COR-L47 (cell line): ENCODE data around the gene AP1S1.

Experiments used
- DNase-seq: peaks from one replicate; lab custom pipeline; 2025; lab: John Stamatoyannopoulos, UW

The AP1S1 gene

GRCh38 chr7:101159696-101160674 is 5.7 kb downstream of the AP1S1 start:
- no peak for DNase-seq

- no peak for DNase-seq
Observed at GRCh38 chr7:101160910-101161309, 6.6 kb downstream of the AP1S1 start.

- DNase-seq = no peak
Observed at GRCh38 chr7:101161692-101162471, 7.6 kb downstream of the AP1S1 start.

GRCh38 chr7:101162551-101163278 is 8.4 kb downstream of the AP1S1 start:
- peak; percentile 76 for DNase-seq

- DNase-seq = peak; percentile 77
Observed at GRCh38 chr7:101163279-101164070, 9.2 kb downstream of the AP1S1 start.

GRCh38 chr7:101164071-101164840 is 10.0 kb downstream of the AP1S1 start:
- peak; percentile 41 for DNase-seq

GRCh38 chr7:101165075-101165957 is 11.0 kb downstream of the AP1S1 start, which contains the start of gene VGF:
VGF (minus strand) TSS chr7:101165569; CDS start chr7:101164843, 726 bp downstream.
- DNase-seq = peak; percentile 88

GRCh38 chr7:101165958-101166647 is 11.8 kb downstream of the AP1S1 start:
- no peak for DNase-seq

GRCh38 chr7:101166648-101166908 is 12.3 kb downstream of the AP1S1 start:
- DNase-seq = no peak

- DNase-seq = peak; percentile 13
Observed at GRCh38 chr7:101166909-101167644, 12.8 kb downstream of the AP1S1 start.

- DNase-seq = no peak
Observed at GRCh38 chr7:101167645-101168411, 13.6 kb downstream of the AP1S1 start.

- no peak for DNase-seq
Observed at GRCh38 chr7:101168412-101169049, 14.3 kb downstream of the AP1S1 start.

GRCh38 chr7:101169110-101169837 is 15.0 kb downstream of the AP1S1 start:
- no peak for DNase-seq

GRCh38 chr7:101169838-101170551 is 15.7 kb downstream of the AP1S1 start:
- peak; percentile 58 for DNase-seq

GRCh38 chr7:101170617-101171441 is 16.6 kb downstream of the AP1S1 start:
- no peak for DNase-seq
